IPS DF 4.7 (cell line): ENCODE measurements around the gene PACS2.
"Not testable (repeated sequence)": the region's sequence is repeated elsewhere in the genome, so short reads cannot be mapped to it uniquely, and the experiment has no call there.

Experiments used
- DNase-seq: peaks from one replicate; pipeline ENCODE4 v3.0.0-alpha.2; 2013; ENCODE audit warnings: low spot score; ENCODE audit errors: extremely low read depth

The PACS2 gene

DNA sequence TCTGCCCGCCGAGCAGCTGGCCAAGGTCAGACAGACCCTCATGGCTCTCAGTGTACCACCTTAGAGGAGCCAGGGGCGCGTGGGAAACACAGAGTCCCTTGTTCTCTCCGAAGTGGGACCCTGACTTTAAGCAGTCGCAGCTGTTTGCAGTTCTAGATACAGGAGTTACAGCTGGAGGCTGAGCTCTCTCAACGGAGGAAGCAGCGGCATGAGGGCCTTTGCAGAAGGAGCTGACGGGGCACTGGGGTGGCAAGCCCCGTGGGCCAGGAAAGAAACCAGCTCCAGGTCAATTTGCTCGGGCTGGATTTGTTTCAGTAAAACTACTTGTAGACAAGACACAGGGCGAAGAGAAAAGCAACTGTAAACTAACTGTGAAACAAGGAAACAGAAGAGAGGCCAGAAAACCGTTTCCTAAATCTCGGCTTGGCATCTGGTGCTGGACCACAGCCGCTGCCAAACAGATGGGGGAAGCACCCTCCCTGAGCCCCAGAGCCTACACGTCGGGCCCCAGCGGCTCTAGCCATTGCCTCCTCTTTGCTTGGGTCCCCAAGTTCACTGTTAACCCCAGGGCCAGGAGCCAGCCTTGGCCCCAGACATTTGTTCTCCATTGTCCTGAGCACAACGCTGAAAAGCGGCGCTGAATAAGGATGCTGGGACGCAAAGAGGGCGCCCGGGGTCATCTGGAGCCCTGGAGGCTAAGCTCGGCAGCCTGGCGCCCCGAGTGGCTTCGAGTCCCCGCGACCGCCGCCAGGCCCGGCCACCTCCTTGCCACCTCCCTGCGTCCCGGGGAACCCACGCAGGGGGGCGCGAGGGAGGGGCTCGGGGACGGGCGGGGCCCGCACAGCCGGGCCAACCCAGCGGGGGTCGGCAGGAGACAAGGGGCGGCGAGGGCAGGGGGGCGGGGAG lies 914 bp upstream of the PACS2 start:
- DNase-seq, result no peak

DNA sequence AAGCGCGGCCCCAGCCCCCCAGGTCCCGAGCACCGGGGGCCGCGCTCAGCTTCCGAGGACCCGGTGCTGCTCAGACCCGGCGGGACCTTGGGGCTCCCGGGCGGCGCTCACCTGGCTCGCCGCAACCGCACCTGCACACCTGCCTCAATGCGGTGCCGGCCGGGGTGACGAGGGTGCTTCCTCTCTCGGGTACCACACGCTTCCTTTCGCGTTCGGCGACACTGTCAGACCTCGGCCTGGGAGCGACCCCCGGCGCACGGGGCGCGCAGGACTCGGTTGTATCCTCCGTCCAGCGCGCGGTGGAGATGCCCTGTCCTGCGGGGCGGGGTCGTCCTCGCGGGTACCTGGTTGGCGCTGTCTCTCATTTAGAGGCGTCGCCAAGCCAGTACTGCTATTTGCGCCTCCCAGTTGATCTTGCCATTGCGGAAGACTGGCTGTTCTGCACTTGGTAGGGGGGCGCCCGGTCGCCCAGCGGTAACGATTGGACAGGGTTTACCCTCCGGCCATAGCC lies 718 bp downstream of the PACS2 start:
- DNase-seq, result no peak

DNA sequence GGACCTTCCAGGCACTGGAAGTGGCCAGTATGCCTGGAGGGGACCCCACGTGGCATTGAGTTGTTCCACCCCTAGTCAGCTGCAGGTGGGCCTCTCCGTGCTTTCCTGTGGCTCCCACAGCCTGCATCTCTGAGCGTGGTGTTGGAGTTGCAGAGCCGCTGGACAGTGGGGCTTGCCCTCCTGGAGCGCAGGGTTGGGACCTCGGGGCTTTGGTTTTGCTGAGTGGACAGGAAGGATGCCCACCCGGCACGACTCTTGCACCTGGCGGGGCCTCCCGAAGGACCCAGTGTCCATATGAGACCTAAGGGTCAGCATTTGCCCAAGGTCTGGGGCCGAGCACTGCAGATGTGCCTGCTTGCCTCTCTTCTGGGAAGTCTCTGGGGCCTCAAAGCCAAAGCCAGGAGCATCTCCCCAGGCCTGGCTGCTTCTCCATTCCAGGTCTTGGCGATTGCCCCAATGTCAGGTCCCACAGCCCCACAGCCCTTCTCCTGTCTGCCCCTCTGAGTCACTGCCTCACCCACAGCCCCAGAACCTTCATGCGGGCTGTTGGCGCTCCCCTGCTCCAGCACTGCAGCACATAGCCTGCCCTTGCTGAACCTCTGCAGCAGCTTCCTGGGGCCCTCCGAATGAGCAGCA lies 1.5 kb downstream of the PACS2 start:
- DNase-seq, result no peak

DNA sequence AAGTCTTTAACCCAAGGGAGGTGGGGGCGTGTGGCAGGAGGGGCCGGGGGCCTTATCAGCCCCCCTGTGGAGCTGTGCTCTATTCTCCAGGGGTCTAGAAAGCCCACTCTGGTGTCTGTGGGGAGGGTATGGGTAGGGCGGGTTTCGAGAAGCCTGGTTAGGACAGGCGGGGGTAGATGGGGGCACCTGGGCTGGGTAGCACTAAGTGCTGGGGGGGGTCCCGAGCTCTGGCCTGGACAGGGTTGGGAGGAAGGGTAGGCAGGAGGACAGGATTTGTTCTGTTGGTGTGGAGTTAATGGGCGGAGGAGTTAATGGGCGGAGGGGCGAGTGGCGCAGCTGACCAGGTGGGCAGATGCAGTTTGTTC lies 2.0 kb downstream of the PACS2 start:
- no peak for DNase-seq

DNA sequence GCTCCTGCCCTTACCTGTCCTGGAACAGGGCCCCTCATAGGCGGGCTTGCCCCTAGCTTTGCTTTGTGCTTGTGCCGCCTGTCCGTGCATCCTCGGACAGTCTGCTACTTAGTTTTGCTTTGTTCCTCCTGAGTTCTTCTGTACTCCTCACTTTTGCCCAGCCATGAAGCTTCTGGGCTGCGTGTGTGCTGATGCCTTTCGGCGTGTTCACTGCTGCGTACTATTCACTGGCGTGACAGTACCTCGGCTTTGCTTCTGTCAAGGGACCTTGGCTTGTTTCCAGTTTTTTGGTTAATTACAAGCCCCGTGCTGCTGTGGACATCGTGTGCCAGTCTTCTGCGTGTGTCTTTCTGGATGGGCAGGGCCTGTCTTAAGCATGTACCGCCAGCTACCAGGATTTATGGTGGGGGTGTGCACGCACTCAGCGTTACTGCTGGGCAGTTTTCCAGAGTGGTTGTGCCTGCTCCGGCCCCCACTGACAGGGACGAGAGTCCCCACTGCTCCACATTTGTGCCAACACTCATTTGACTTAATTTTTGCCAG lies 2.5 kb downstream of the PACS2 start:
- no peak for DNase-seq

DNA sequence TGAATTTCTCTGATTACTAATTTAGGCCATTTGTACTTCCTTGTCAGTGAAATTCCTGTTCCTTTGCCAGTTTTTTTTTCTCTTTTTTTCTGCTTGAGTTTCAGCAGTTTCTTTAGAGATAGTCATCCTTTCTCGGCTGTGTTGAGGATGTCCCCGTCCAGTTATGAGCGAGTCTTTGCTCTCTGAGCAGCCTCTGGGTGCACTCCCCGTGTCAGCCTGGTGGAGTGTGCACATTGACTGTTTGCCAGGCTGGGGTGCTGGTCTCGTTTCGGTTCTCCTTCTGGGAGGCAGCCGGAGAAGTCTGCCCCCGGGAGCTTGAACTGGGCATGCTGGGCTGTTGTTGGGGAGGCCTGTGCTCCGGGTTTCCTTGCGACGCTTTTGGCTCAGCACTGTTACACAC lies 3.0 kb downstream of the PACS2 start:
- DNase-seq, result no peak

DNA sequence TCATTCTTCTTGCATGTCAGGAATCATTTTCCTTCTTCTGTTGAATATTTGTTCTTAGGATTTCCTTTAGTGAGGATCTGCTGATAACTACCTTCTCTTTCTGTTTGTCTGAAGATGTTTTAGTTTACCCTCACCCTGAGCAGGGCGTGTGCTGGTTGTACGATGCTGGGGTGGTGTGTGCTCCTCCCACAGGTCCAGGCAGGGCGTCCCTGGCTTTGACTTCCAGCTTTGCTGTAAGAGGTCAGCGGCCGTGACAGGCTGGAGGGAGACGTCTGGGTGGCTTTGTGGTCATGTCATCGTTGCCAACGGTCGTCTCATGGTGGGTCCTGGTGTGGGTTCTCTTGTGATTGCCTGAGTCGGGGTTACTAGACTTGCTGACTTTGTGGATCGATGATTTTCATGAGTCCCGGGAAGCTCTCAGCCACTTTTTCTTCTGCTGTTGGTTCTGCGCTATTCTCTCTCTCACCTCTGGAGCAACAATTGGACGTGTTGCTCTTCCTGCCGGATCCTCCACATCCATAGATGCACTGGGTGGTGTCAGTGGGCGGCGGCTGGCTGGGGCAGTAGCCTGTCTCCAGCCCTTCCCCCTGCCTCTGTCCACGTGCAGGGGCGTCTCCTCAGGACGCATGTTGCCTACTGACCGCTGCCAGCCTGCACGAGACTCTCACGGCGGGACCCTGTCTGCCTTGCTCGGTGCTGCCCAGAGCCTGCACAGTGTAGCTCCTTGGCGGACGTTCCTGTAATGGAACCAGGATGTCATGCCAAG lies 8.4 kb downstream of the PACS2 start:
- no peak for DNase-seq

DNA sequence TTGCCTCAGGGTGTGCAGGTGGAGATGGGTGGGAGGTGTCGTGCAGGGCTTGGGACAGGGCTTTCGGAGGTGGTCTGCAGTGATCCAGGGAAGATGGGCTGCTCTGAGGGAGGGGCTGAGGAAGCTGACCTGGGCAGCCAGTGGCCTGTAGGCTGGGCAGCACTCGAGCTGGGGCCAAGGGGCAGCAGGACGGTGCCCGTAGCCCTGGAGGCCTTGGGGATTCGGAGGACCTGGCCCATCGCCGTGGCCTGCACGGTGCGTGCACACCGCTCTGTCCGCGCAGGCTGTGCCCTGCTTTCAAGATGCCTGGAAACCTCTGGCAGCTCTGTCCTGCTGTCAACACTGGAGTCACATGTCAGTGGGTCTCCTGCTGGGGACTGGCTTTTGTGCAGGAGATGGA lies 9.1 kb downstream of the PACS2 start:
- DNase-seq, result no peak

DNA sequence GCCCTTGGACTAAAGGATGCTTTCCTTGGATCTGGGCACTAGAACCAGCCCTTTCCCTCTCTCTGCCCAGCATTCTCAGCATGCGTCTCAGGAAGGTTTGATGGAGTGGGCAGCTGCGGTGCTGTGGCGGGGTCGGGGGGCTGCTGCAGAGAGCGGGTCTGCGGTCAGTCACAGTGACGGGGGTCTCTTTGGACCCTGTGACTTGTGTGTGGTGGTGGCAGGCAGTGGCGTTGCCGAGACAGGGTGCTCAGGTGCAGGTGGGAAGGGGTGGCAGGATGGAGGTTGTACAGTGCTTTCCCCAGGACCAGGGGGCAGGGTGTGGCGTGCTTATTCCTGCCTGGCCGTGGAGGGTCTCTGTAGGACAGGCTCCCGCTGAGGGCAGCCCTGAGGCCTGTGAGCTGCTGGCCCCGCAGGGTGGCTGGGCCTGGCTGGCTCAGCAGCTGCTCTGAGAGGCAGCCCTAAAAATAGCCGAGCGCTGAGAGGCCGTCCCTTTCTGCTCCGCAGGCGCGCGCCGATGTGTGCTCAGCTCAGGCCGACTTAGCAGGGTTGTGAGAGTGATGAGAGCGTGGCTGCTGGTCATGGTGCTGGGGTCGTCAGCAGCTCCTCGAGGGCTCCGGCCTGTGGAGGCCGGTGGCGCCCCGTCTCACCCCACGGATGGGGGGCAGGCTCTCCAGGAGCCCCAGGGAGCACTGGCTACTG lies 9.7 kb downstream of the PACS2 start:
- no peak for DNase-seq

DNA sequence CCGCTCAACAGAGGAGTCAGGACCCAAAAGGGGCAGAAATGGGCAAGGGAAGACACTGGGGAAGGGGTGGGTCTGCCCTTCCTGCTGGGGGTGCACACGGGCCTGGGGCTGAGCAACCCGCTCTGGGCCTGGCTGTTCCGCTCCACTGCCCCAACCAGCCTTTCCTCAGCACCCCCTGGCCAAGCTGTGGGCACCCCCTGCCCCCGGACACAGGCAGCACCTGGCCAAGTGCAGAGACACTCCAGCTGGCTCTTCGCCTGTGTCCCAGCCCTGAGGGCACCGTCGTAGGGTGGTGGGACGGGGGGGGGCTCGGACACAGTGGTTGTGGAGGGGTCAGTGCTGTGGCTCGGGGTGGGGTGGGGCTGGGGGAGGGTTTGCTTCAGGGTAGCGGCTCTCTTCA lies 10.3 kb downstream of the PACS2 start:
- no peak for DNase-seq

DNA sequence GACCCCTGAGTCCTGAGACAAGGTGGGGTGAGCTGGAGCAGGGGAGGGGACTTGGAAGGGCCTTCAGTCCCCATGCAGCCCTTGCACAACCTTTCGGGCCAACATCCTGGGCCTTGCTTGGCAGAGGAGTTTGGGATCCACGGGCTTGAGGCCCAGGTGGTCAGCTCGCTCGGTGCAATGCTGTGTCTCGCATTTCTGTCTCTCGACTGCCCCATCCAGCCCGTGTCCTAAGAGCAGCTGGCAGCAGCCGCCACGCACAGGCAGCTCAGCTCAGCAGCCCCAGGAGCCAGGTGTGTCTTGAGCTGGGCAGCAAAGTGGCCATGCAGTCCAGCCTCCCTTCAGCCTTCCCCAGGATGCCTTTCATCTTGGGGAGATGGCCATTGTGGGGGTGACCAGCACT lies 10.8 kb downstream of the PACS2 start:
- DNase-seq, result no peak

DNA sequence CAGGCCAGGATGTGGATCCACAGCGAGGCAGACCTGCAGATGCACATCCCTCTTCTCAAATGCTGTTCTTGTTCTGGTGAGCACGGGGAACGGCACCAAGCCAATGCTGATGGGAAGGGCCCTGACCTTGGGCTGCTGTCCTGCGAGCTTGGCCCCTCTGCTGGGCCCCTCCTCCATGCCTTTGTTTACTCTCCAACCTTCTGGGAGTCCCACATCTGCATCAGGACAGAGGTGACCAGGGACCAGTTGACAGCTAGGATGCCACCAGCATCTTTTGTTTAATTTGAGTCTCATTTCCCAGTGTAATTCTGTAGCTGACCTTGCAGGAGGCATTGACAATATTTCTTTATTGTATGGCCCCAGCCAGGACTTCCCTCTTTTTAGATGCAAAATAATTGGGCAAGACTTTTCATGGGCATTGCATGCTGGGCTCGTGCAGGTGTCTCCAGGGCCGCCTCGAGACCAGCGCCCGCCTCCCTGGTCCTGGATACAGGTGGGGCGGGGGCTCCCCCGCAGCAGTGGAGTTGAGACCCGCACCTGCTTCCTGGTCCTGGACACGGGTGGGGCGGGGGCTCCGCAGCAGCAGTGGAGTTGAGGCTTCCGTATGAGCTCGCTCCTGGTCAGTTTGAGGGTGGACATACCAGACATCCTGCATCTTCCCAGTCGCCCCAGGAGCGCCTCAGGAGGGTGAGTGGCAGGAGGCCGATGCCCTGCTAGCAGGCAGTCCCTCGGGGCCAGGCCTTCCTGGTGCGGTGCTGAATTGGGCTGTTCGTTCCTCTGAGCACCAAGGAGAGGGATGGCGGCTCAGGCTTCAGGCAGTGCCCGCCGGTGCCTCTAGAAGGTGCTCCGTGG lies 11.4 kb downstream of the PACS2 start:
- no peak for DNase-seq

DNA sequence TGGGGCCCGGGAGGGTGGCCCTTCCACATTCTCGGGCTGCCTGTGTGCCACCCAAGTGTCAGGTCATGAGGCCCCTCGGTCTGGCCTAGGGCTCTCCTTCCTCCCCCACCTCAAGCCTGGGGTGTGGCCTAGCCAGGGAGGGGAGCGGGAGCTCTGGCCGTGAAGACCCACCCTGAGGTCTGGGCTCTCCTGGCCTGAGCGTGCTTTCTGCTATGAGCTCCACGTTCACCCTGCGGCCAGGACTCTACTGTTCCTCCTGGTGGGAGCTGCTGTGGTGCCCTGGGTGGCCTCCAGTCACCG lies 12.0 kb downstream of the PACS2 start:
- no peak for DNase-seq

DNA sequence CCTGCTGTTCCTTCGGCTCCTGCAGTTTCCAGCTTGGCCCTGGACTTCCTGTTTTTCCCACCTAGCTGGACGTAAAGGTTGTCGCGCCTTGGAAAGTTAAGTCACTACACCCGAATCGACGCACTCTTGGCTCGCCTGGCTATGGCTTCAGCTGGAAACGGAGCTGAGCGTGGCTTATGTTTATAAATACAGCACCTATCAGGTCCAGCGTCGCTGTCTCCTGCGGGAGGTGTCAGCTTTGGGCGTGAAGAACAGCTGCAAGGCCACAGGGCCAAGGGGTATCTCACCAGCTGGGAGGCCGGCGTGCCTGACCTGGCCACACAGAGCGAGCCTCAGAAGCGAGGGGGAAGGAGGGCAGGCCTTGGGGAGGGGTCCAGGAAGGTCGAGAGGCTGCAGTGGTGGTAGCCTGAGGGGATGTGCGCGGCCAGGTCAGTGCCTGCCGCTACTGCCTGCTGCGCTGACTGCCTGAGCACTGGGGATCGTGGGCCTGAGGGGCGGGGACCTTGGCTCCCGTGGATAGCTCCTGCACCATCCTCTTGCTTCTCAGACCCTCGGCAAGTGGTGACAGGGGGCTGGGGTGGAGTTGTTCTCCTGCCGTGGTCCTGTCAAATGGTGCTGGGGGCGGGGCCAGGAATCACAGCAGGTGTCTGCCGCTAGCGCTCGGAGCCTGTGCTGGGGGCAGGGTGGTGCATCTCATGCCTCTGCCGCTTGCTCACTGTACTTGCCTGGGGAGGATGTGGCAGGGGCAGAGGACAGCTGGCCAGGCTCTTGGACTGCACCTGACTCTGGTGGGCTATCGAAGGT lies 12.5 kb downstream of the PACS2 start:
- no peak for DNase-seq

DNA sequence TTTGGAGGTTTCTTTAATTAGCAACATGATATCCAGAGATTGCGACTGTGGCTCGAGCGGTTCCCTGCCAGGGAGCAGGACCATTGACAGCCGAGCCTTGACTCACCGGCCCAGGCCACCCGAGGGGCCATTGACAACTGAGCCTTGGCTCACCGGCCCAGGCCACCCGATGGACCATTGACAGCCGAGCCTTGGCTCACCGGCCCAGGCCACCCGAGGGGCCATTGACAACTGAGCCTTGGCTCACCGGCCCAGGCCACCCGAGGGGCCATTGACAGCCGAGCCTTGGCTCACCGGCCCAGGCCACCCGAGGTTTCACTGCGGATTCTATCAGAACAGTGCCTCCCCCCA lies 13.1 kb downstream of the PACS2 start:
- not testable (repeated sequence) for DNase-seq

DNA sequence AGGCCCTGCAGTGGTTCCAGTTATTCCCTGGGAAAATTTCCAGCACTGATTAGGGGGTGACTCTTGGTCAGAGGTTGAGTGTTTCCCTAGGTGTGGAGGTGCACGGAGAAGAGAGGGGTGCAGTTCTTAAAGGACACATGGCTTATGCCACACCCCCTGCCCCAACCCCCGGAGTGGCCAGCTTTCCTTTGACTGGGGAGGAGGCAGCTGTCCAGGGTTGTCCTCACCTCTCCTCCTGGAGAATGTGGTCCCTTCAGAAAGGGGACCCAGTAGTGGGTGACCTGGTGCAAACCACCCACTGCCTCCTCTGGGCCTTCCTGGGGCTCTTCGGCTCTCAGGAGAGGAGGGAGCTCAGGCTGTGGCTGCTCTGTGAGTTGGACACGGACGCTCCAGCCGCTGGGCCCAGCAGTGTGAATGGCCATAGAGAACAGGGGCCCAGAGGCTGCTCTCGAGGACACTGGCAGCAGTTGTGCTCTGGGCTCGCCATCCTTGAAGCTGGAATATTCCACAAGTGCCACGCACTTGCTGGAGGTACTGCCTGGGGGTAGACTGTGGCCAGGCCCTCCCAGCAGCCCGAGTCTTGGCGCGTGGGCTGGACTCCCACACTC lies 13.6 kb downstream of the PACS2 start:
- DNase-seq, result no peak

DNA sequence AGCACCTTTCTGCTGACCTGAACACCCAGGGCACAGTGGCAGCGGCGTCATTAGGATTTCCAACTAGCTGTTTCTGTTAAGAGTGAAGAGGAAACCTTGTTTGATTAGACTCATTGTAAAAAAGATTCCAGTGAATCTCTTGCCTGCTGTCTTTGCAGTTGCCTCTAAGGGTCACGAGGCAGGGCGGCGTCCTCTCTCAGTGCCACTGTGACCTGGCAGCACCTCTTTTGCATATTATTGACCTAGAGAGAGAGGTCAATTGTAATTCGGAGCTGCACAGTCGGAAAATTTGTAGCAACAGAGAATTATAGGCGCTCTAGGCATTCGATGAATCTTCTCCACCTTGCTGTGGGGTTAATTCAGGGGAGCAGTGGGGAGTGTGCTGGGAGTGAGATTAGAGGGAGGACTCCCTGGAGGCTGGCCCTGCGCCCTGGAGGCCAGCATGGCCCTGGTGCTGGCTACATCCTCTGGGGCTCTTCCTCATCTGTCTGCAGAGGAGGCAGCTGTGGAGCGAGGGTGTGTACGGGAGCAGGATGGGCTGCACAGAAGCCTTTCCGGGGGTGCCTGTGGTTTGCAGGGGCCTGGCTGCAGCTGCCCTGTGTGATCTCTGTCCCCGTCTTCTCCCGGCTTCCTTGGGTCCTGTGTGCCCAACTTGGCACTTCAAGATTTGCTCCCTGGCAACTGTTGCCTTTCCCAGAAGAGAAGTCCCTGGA lies 14.3 kb downstream of the PACS2 start:
- no peak for DNase-seq

DNA sequence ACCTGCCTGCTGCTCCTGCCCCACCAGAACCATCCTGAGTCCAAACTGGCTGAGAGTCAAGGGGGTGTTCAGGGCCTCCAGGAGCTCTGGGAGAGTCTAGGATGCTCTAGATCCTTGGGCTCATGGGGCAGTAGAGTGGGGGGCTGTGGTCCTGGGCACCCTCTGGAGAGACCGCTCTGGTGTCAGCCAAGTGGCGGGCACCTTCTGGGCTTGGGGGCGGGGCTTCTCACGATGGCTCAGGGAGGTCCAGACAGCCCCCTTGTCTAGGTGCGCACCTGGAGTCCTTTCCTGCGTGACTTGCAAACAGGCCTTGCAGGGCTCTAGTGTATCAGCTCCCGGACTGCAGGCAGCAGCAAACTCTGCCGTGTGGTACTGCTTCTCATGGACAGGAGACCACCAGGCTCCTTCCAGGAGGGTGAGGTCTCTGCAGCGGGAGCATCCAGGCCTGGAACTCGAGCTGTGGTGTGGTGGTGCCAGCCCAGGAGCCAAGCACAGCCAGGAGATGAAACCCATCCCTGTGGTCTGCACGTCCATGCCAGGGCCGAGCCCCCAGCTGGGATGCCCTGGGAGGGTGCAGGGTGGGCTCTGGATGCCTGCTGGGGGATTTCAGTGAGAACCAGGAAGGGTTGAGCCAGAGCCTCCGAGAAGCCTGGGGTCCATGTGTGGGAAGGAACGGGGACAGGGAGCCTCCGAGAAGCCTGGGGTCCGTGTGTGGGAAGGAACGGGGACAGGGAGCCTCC lies 15.0 kb downstream of the PACS2 start:
- DNase-seq, result no peak
